H1 (cell line): ENCODE results near the gene ADAMTS20. TPM values are rescaled to one million over a fixed set of nuclear protein-coding genes. Genes with fewer than 3 reads are reported as not detected.
A peak's percentile ranks its signal among the peaks of the same experiment; 100 is the strongest.

Experiments used
- CTCF ChIA-PET: fragments of 300-600 bp; sonication (Branson Sonifier 250); formaldehyde crosslinking; loops from one replicate; lab custom pipeline; 2021; ENCODE audit not compliant: partially characterized antibody; lab: Charles Lee
- POLR2A ChIA-PET: fragments of 300-600 bp; sonication (Branson Sonifier 250); formaldehyde crosslinking; loops from one replicate; lab custom pipeline; 2021; ENCODE audit warnings: inconsistent platforms; ENCODE audit not compliant: partially characterized antibody; lab: Charles Lee
- DNase-seq, 2 experiments: peaks; one replicate each; pipeline versions ENCODE4 v3.0.0 to v3.0.0-alpha.2; 2010 to 2022; ENCODE audit warnings: low spot score in 2 of 2, low read depth in 1 of 2, mixed read lengths in 1 of 2
- FAIRE-seq: peaks from 2 replicates; lab custom pipeline; 2011; peaks lifted over from hg19 to GRCh38; lab: Jason Lieb, UNC
- H2AFZ ChIP-seq: 2 replicates; pipeline ENCODE4 v1.8.1; 2012; ENCODE audit warnings: low read length, inconsistent platforms
- H2AK5ac ChIP-seq: 2 replicates; pipeline ENCODE4 v1.6.1; 2013; ENCODE audit warnings: low read depth, low read length
- H2BK120ac ChIP-seq: replicated peaks from 2 replicates; pipeline ENCODE3; 2013; ENCODE audit warnings: low read depth, low read length, inconsistent platforms
- H2BK12ac ChIP-seq: 2 replicates; pipeline ENCODE4 v1.6.1; 2013; ENCODE audit warnings: low read depth, low read length
- H2BK15ac ChIP-seq: 2 replicates; pipeline ENCODE4 v1.6.1; 2013; ENCODE audit warnings: low read length
- H2BK20ac ChIP-seq: 2 replicates; pipeline ENCODE4 v1.6.1; 2013; ENCODE audit warnings: low read length
- H2BK5ac ChIP-seq: 2 replicates; pipeline ENCODE4 v1.6.1; 2013; ENCODE audit warnings: low read depth, low read length
- H3K14ac ChIP-seq: 2 replicates; pipeline ENCODE4 v1.6.1; 2013; ENCODE audit warnings: inconsistent platforms; ENCODE audit not compliant: insufficient read length
- H3K18ac ChIP-seq: 2 replicates; pipeline ENCODE4 v1.6.1; 2013; ENCODE audit warnings: low read length; ENCODE audit errors: extremely low read depth
- H3K23ac ChIP-seq: 2 replicates; pipeline ENCODE4 v1.6.1; 2013; ENCODE audit warnings: inconsistent platforms; ENCODE audit not compliant: insufficient read length
- H3K23me2 ChIP-seq: 2 replicates; pipeline ENCODE4 v1.6.1; 2013; ENCODE audit warnings: low read depth, low read length
- H3K27ac ChIP-seq: 2 replicates; pipeline ENCODE4 v1.6.1; 2011; ENCODE audit warnings: low read depth, low read length, inconsistent platforms
- H3K27me3 ChIP-seq, 4 experiments: replicated peaks in 1 of 4; 1 replicate in 1 of 4; 2 replicates in 3 of 4; pipeline versions ENCODE4 v1.6.1 to v1.8.1; 2011 to 2013; ENCODE audit warnings: low read length in 3 of 4, mild to moderate bottlenecking in 3 of 4, inconsistent platforms in 2 of 4, mixed read lengths in 2 of 4, moderate library complexity in 1 of 4; ENCODE audit not compliant: control insufficient read depth in 3 of 4, insufficient read depth in 3 of 4; ENCODE audit errors: extremely low read depth in 1 of 4
- H3K36me3 ChIP-seq, 4 experiments: 2 replicates each; pipeline versions ENCODE4 v1.6.1 to v1.8.1; 2011 to 2013; ENCODE audit warnings: mild to moderate bottlenecking in 4 of 4, low read length in 3 of 4, moderate library complexity in 2 of 4, control low read depth in 1 of 4, inconsistent platforms in 1 of 4; ENCODE audit not compliant: insufficient read depth in 4 of 4, control insufficient read depth in 2 of 4
- H3K4ac ChIP-seq: replicated peaks from 2 replicates; pipeline ENCODE3; 2013; ENCODE audit warnings: low read length, low read depth, mixed read lengths, inconsistent platforms; ENCODE audit not compliant: insufficient read length
- H3K4me1 ChIP-seq, 4 experiments: replicated peaks in 1 of 4; 1 replicate in 1 of 4; 2 replicates in 3 of 4; pipeline versions ENCODE4 v1.6.1 to v1.8.1; 2011 to 2013; ENCODE audit warnings: low read length in 3 of 4, inconsistent platforms in 2 of 4, mixed read lengths in 1 of 4; ENCODE audit not compliant: insufficient read depth in 4 of 4, control insufficient read depth in 3 of 4
- H3K4me2 ChIP-seq, 2 experiments: 2 replicates each; pipeline versions ENCODE4 v1.6.1 to v1.8.1; 2011 to 2013; ENCODE audit warnings: low read depth in 2 of 2, low read length in 2 of 2, control low read depth in 1 of 2, inconsistent platforms in 1 of 2, mild to moderate bottlenecking in 1 of 2; ENCODE audit not compliant: insufficient read depth in 1 of 2
- H3K4me3 ChIP-seq, 4 experiments: fragments of 200-600, 300-600 bp in 1 of 4; sonication (generic), shearing (Covaris generic), sonication (Bioruptor Twin) in 1 of 4; 2 replicates each; pipeline versions ENCODE4 v1.5.1 to v1.8.1; 2011 to 2016; ENCODE audit warnings: low read length in 4 of 4, low read depth in 3 of 4, control low read depth in 2 of 4, inconsistent platforms in 2 of 4, mild to moderate bottlenecking in 2 of 4, mixed read lengths in 1 of 4, moderate library complexity in 1 of 4; ENCODE audit not compliant: insufficient read depth in 2 of 4; ENCODE audit errors: extremely low read depth in 1 of 4
- H3K56ac ChIP-seq: replicated peaks from 2 replicates; pipeline ENCODE3; 2013; ENCODE audit warnings: low read depth, mild to moderate bottlenecking, mixed read lengths, low read length, inconsistent platforms; ENCODE audit not compliant: insufficient read length
- H3K79me1 ChIP-seq: 2 replicates; pipeline ENCODE4 v1.6.1; 2013; ENCODE audit warnings: low read depth, low read length, control low read depth
- H3K79me2 ChIP-seq, 2 experiments: 2 replicates each; pipeline versions ENCODE4 v1.6.1 to v1.8.1; 2012 to 2013; ENCODE audit warnings: low read length in 2 of 2, mild to moderate bottlenecking in 2 of 2, inconsistent platforms in 1 of 2; ENCODE audit not compliant: insufficient read depth in 2 of 2, control insufficient read depth in 1 of 2
- H3K9ac ChIP-seq, 4 experiments: replicated peaks in 1 of 4; 1 replicate in 1 of 4; 2 replicates in 3 of 4; pipeline versions ENCODE4 v1.6.1 to v1.8.1; 2011 to 2013; ENCODE audit warnings: low read depth in 3 of 4, low read length in 3 of 4, control low read depth in 2 of 4, mild to moderate bottlenecking in 2 of 4, moderate library complexity in 2 of 4, inconsistent platforms in 1 of 4; ENCODE audit errors: extremely low read depth in 1 of 4
- H3K9me3 ChIP-seq, 2 experiments: 2 replicates each; pipeline versions ENCODE4 v1.6.1 to v1.8.1; 2012 to 2013; ENCODE audit warnings: mild to moderate bottlenecking in 2 of 2, moderate library complexity in 2 of 2, control low read depth in 1 of 2, inconsistent platforms in 1 of 2, low read depth in 1 of 2, low read length in 1 of 2, mixed read lengths in 1 of 2; ENCODE audit not compliant: insufficient read depth in 2 of 2
- H4K20me1 ChIP-seq, 2 experiments: replicated peaks in 1 of 2; 2 replicates each; pipeline versions ENCODE3 to v1.8.1; 2011 to 2013; ENCODE audit warnings: inconsistent platforms in 2 of 2, low read length in 2 of 2, mild to moderate bottlenecking in 1 of 2; ENCODE audit not compliant: insufficient read depth in 2 of 2, control insufficient read depth in 1 of 2
- H4K5ac ChIP-seq: 2 replicates; pipeline ENCODE4 v1.6.1; 2013; ENCODE audit warnings: low read length, low read depth, mixed read lengths, inconsistent platforms; ENCODE audit not compliant: insufficient read length
- H4K8ac ChIP-seq: 2 replicates; pipeline ENCODE4 v1.8.0; 2013; ENCODE audit warnings: mild to moderate bottlenecking, moderate library complexity, low read length, inconsistent platforms; ENCODE audit not compliant: insufficient read depth; ENCODE audit errors: extremely low read depth
- H4K91ac ChIP-seq: replicated peaks from 2 replicates; pipeline ENCODE3; 2013; ENCODE audit warnings: low read length, mixed read lengths, inconsistent platforms; ENCODE audit not compliant: insufficient read length
- NANOG ChIP-seq: IDR thresholded peaks from 2 replicates; pipeline ENCODE4 v1.6.1; 2011; ENCODE audit warnings: low read length, low read depth, mild to moderate bottlenecking, inconsistent platforms; ENCODE audit not compliant: insufficient read depth, poor library complexity, severe bottlenecking
- RAD21 ChIP-seq, 2 experiments: IDR thresholded peaks in 1 of 2; conservative IDR thresholded peaks in 1 of 2; 2 replicates each; pipeline ENCODE4 v1.6.1; 2011; ENCODE audit warnings: low read depth in 2 of 2, low read length in 2 of 2, improper control_type of control experiment in 1 of 2, inconsistent platforms in 1 of 2, mild to moderate bottlenecking in 1 of 2, moderate library complexity in 1 of 2
- WGBS, 2 experiments: shearing (Covaris generic) in 1 of 2; methylation state at CpG; one replicate each; pipeline versions ENCODE4 v1.1.6 to v1.1.7; 2013 to 2015; ENCODE audit warnings: low lambda C conversion rate in 2 of 2, mixed read lengths in 2 of 2, inconsistent platforms in 1 of 2, low coverage in 1 of 2, missing lambda C conversion rate in 1 of 2; ENCODE audit not compliant: insufficient replicate concordance in 2 of 2, insufficient coverage in 1 of 2, insufficient read length in 1 of 2; ENCODE audit errors: extremely low coverage in 1 of 2, missing lambda C conversion rate in 1 of 2; 5-methylcytosine and 5-hydroxymethylcytosine counted together
- long read RNA-seq, 2 experiments: library from RNA in 1 of 2; library from capped mRNA in 1 of 2; stranded (forward); transcript quantifications; one replicate each; pipeline ENCODE4 v2.0.0, GENCODE V29; 2021; ENCODE audit warnings: inconsistent platforms in 1 of 2
- polyA minus RNA-seq, 3 experiments: library from RNA; depleted of rRNA, polyadenylated mRNA; stranded (reverse); fragments of >200 nt; gene quantifications; 1 replicate in 2 of 3; 2 replicates in 1 of 3; pipeline ENCODE4 v1.2.3, GENCODE V29; 2011
- polyA plus RNA-seq, 7 experiments: library from polyadenylated mRNA; depleted of rRNA in 3 of 7; stranded (reverse) in 5 of 7; unstranded in 2 of 7; fragments of >200 nt in 5 of 7; fragments of 200-250 nt in 2 of 7; gene quantifications; 1 replicate in 5 of 7; 2 replicates in 1 of 7; 4 replicates in 1 of 7; pipeline versions ENCODE4 v1.2.1 to v1.2.3, GENCODE V29; 2011 to 2013; ENCODE audit warnings: missing spikeins in 2 of 7, mixed read lengths in 2 of 7
- total RNA-seq: library from RNA; stranded (reverse); fragmentation: NEBNext Ultra II Directional; extraction: Animal tissue kit (Norgen Biotek cat#: 25700); gene quantifications from 2 replicates; pipeline ENCODE4 v1.2.1, GENCODE V29; 2021

Gene ADAMTS20, protein sequence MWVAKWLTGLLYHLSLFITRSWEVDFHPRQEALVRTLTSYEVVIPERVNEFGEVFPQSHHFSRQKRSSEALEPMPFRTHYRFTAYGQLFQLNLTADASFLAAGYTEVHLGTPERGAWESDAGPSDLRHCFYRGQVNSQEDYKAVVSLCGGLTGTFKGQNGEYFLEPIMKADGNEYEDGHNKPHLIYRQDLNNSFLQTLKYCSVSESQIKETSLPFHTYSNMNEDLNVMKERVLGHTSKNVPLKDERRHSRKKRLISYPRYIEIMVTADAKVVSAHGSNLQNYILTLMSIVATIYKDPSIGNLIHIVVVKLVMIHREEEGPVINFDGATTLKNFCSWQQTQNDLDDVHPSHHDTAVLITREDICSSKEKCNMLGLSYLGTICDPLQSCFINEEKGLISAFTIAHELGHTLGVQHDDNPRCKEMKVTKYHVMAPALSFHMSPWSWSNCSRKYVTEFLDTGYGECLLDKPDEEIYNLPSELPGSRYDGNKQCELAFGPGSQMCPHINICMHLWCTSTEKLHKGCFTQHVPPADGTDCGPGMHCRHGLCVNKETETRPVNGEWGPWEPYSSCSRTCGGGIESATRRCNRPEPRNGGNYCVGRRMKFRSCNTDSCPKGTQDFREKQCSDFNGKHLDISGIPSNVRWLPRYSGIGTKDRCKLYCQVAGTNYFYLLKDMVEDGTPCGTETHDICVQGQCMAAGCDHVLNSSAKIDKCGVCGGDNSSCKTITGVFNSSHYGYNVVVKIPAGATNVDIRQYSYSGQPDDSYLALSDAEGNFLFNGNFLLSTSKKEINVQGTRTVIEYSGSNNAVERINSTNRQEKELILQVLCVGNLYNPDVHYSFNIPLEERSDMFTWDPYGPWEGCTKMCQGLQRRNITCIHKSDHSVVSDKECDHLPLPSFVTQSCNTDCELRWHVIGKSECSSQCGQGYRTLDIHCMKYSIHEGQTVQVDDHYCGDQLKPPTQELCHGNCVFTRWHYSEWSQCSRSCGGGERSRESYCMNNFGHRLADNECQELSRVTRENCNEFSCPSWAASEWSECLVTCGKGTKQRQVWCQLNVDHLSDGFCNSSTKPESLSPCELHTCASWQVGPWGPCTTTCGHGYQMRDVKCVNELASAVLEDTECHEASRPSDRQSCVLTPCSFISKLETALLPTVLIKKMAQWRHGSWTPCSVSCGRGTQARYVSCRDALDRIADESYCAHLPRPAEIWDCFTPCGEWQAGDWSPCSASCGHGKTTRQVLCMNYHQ (N-terminal part only)
- total RNA-seq = 4.5 and 5.1 TPM in 2 replicates
- 2.1 and 2.9 TPM in 2 replicates for polyA plus RNA-seq (2011; rRNA removed)
- polyA plus RNA-seq (2011; cell fraction: cytosol; rRNA removed) = 4.0 TPM
- 7.2 TPM for polyA plus RNA-seq (2011; cell fraction: nucleus; rRNA removed)
- polyA plus RNA-seq (2012, experiment 1 of 2) = 2.7 to 3.9 TPM (median 3.0 TPM) in 4 replicates
- 0.18 TPM for polyA plus RNA-seq (2012, experiment 2 of 2)
- polyA plus RNA-seq (2013, experiment 1 of 2) = 2.8 TPM
- 3.0 TPM for polyA plus RNA-seq (2013, experiment 2 of 2)
- polyA minus RNA-seq (2011; rRNA and poly(A)+ RNA removed) = 12.4 and 16.1 TPM in 2 replicates
- polyA minus RNA-seq (2011; cell fraction: cytosol; rRNA and poly(A)+ RNA removed) = 3.7 TPM
- 30.9 TPM for polyA minus RNA-seq (2011; cell fraction: nucleus; rRNA and poly(A)+ RNA removed)
- long read RNA-seq, experiment 1, partial matches to known transcripts = 0 of 1 reads
- long read RNA-seq, experiment 1, other reads (novel, unspliced or antisense) = 1 of 1 reads
- long read RNA-seq, experiment 2 = 0 reads

DNA sequence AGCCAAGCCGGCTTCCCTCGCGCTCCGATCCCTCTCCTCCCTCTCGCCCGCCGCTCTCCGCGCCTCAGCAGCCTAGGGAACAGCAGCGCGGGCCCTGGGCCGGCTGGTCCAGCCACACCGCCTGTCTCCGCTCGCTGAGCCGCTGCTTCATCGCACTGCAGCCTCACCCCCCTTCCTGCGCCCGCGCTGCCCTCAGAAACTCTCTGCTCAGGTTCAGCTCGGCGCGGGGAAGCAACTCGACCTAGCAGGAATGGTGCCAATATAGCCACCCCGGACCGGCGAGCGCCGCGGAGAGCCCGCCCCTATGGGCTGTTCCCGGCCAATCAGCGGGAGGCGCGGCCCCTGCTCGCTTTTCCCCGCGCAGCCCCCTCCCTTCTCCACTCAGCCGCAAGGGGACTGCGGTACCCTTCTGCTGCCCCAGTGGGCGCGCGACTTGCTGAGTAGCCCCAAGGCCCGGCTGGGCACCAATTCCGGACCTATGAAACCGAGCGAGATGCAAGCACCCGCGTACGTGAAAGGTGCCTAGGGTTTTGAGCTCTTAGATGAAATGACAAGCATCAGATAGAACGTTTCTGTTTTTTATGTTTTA is at the start of gene ADAMTS20:
ADAMTS20 (minus strand) TSS at position 233 of the 589 bp plus-strand sequence. CDS start 282 bp downstream, outside the sequence.
- Histone ChIP-seq H3K56ac (no peak within 1 kb of the TSS), H4K20me1 (peaks cover 0 to 1% of the 10 kb centered on the region in 2 experiments), H2AFZ (peak within 1 kb of the TSS; percentile 97), H3K23ac (no peak within 1 kb of the TSS), H4K5ac (no peak within 1 kb of the TSS), H4K8ac (peak within 1 kb of the TSS; percentile 39; the same call in 1 of the 2 replicates), H2BK20ac (no peak within 1 kb of the TSS), H4K91ac (peak within 1 kb of the TSS; percentile 52), H3K27me3 (peaks cover 0 to 16% (median 11%) of the 10 kb centered on the region in 4 experiments; a peak in 6 of 7 replicates), H3K79me1 (no peaks in the 10 kb centered on the region), H2BK5ac (no peak within 1 kb of the TSS), H2BK12ac (peak within 1 kb of the TSS; percentile 55), H2BK120ac (no peak within 1 kb of the TSS), H3K4me2 (peak within 1 kb of the TSS; percentile 94 to 100), H3K4me3 (peak within 1 kb of the TSS; percentile 52 to 82 (median 79)), H2BK15ac (0 out of 2 replicates have a peak within 1 kb of the TSS, but pooled peaks have one; percentile 53), H3K14ac (no peak within 1 kb of the TSS), H3K23me2 (peaks cover 16% of the 10 kb centered on the region), H2AK5ac (no peak within 1 kb of the TSS), H3K4me1 (peaks cover 0 to 13% (median 4%) of the 10 kb centered on the region in 4 experiments; a peak in 5 of 7 replicates), H3K9ac (peak within 1 kb of the TSS; percentile 14 to 51 (median 36)), H3K79me2 (no peaks in the 10 kb centered on the region), H3K36me3 (no peaks in the 10 kb centered on the region), H3K9me3 (peaks cover 2 to 5% of the 10 kb centered on the region in 2 experiments; a peak in 1 of 4 replicates), H3K27ac (no peak within 1 kb of the TSS), H3K18ac (peak within 1 kb of the TSS; percentile 78), H3K4ac (no peak within 1 kb of the TSS)
- FAIRE-seq (no peak), DNase-seq (peak; percentile 77 to 90)
- ChIA-PET POLR2A (interaction anchor here (0.9 to 1.8 kb wide), 5 partner anchors 9 to 254 kb away, joined by 3 to 4 read pairs (median 4); partner anchors contain the start of gene TWF1), CTCF (interaction anchor here (0.6 to 1.7 kb wide), 5 partner anchors 8 to 130 kb away, joined by 3 to 5 read pairs (median 3); no protein-coding TSS in a partner anchor)
- 1% methylated on average over 48 of the region's 51 CpGs; no CpG with 5 or more reads in 1 of the 2 experiments for WGBS, 2 experiments
- TF ChIP-seq NANOG (no peak), RAD21 (IDR thresholded peaks at IDR 0.05 in 1 of 2, conservative IDR thresholded peaks at IDR 0.05 in 1 of 2; ENCODE audit: low read depth in 2 of 2, low read length in 2 of 2) (peak; percentile 46 to 52; a peak in 3 of 4 replicates)
